H1 (cell line): Measurements from ENCODE around the gene ZNF358. TPM values are rescaled to one million over a fixed set of nuclear protein-coding genes. Genes with fewer than 3 reads are reported as not detected.

Source experiments
- CREB1 ChIP-seq: IDR thresholded peaks from 2 replicates; pipeline ENCODE4 v1.6.1; 2012; ENCODE audit warnings: inconsistent platforms
- CTBP2 ChIP-seq: IDR thresholded peaks from 2 replicates; pipeline ENCODE4 v1.7.0; 2011; ENCODE audit warnings: borderline replicate concordance, mild to moderate bottlenecking, moderate library complexity, mixed read lengths, low read length; ENCODE audit not compliant: insufficient read depth, insufficient read length
- CTCF ChIP-seq, 3 experiments: IDR thresholded peaks; 1 replicate in 2 of 3; 2 replicates in 1 of 3; pipeline versions ENCODE4 v1.5.1 to v1.6.1; 2011; ENCODE audit warnings: low read length in 3 of 3, mild to moderate bottlenecking in 3 of 3, inconsistent platforms in 2 of 3, low read depth in 1 of 3, moderate library complexity in 1 of 3; ENCODE audit not compliant: insufficient read depth in 1 of 3; ENCODE audit errors: control extremely low read depth in 1 of 3
- JUN ChIP-seq: IDR thresholded peaks from 2 replicates; pipeline ENCODE4 v1.6.1; 2011; ENCODE audit warnings: low read depth, mild to moderate bottlenecking, improper control_type of control experiment, low read length
- POLR2A ChIP-seq, 2 experiments: IDR thresholded peaks; 1 replicate in 1 of 2; 2 replicates in 1 of 2; pipeline ENCODE4 v1.6.1; 2011; ENCODE audit warnings: low read depth in 2 of 2, low read length in 2 of 2, mild to moderate bottlenecking in 2 of 2; ENCODE audit errors: control extremely low read depth in 1 of 2
- POLR2AphosphoS5 ChIP-seq: IDR thresholded peaks from 2 replicates; pipeline ENCODE4 v1.6.1; 2011; ENCODE audit warnings: low read depth, low read length
- SRF ChIP-seq: IDR thresholded peaks from 2 replicates; pipeline ENCODE4 v1.6.1; 2011; ENCODE audit warnings: mild to moderate bottlenecking, low read depth, low read length, moderate library complexity
- ZNF274 ChIP-seq: IDR thresholded peaks from 2 replicates; pipeline ENCODE4 v1.7.0; 2012; ENCODE audit warnings: low read length, borderline replicate concordance; ENCODE audit errors: extremely low read depth
- polyA plus RNA-seq, 7 experiments: library from polyadenylated mRNA; depleted of rRNA in 3 of 7; stranded (reverse) in 5 of 7; unstranded in 2 of 7; fragments of >200 nt in 5 of 7; fragments of 200-250 nt in 2 of 7; gene quantifications; 1 replicate in 5 of 7; 2 replicates in 1 of 7; 4 replicates in 1 of 7; pipeline versions ENCODE4 v1.2.1 to v1.2.3, GENCODE V29; 2011 to 2013; ENCODE audit warnings: missing spikeins in 2 of 7, mixed read lengths in 2 of 7
- total RNA-seq: library from RNA; stranded (reverse); fragmentation: NEBNext Ultra II Directional; extraction: Animal tissue kit (Norgen Biotek cat#: 25700); gene quantifications from 2 replicates; pipeline ENCODE4 v1.2.1, GENCODE V29; 2021
- TF ChIP-seq, protein P1 (sequence below): fragments of 300-600 bp; sonication (generic); IDR thresholded peaks from 2 replicates; pipeline ENCODE4 v1.7.1; 2012; ENCODE audit warnings: low read length, moderate library complexity, mild to moderate bottlenecking, inconsistent platforms; ENCODE audit not compliant: insufficient replicate concordance

Gene ZNF358
- total and polyA plus RNA-seq, 2 of the 8 experiments (the other 6 are each of a cell fraction or from before 2014, with no cell fraction given), result 40.0 to 60.3 TPM

- TF ChIP-seq, protein P1, sequence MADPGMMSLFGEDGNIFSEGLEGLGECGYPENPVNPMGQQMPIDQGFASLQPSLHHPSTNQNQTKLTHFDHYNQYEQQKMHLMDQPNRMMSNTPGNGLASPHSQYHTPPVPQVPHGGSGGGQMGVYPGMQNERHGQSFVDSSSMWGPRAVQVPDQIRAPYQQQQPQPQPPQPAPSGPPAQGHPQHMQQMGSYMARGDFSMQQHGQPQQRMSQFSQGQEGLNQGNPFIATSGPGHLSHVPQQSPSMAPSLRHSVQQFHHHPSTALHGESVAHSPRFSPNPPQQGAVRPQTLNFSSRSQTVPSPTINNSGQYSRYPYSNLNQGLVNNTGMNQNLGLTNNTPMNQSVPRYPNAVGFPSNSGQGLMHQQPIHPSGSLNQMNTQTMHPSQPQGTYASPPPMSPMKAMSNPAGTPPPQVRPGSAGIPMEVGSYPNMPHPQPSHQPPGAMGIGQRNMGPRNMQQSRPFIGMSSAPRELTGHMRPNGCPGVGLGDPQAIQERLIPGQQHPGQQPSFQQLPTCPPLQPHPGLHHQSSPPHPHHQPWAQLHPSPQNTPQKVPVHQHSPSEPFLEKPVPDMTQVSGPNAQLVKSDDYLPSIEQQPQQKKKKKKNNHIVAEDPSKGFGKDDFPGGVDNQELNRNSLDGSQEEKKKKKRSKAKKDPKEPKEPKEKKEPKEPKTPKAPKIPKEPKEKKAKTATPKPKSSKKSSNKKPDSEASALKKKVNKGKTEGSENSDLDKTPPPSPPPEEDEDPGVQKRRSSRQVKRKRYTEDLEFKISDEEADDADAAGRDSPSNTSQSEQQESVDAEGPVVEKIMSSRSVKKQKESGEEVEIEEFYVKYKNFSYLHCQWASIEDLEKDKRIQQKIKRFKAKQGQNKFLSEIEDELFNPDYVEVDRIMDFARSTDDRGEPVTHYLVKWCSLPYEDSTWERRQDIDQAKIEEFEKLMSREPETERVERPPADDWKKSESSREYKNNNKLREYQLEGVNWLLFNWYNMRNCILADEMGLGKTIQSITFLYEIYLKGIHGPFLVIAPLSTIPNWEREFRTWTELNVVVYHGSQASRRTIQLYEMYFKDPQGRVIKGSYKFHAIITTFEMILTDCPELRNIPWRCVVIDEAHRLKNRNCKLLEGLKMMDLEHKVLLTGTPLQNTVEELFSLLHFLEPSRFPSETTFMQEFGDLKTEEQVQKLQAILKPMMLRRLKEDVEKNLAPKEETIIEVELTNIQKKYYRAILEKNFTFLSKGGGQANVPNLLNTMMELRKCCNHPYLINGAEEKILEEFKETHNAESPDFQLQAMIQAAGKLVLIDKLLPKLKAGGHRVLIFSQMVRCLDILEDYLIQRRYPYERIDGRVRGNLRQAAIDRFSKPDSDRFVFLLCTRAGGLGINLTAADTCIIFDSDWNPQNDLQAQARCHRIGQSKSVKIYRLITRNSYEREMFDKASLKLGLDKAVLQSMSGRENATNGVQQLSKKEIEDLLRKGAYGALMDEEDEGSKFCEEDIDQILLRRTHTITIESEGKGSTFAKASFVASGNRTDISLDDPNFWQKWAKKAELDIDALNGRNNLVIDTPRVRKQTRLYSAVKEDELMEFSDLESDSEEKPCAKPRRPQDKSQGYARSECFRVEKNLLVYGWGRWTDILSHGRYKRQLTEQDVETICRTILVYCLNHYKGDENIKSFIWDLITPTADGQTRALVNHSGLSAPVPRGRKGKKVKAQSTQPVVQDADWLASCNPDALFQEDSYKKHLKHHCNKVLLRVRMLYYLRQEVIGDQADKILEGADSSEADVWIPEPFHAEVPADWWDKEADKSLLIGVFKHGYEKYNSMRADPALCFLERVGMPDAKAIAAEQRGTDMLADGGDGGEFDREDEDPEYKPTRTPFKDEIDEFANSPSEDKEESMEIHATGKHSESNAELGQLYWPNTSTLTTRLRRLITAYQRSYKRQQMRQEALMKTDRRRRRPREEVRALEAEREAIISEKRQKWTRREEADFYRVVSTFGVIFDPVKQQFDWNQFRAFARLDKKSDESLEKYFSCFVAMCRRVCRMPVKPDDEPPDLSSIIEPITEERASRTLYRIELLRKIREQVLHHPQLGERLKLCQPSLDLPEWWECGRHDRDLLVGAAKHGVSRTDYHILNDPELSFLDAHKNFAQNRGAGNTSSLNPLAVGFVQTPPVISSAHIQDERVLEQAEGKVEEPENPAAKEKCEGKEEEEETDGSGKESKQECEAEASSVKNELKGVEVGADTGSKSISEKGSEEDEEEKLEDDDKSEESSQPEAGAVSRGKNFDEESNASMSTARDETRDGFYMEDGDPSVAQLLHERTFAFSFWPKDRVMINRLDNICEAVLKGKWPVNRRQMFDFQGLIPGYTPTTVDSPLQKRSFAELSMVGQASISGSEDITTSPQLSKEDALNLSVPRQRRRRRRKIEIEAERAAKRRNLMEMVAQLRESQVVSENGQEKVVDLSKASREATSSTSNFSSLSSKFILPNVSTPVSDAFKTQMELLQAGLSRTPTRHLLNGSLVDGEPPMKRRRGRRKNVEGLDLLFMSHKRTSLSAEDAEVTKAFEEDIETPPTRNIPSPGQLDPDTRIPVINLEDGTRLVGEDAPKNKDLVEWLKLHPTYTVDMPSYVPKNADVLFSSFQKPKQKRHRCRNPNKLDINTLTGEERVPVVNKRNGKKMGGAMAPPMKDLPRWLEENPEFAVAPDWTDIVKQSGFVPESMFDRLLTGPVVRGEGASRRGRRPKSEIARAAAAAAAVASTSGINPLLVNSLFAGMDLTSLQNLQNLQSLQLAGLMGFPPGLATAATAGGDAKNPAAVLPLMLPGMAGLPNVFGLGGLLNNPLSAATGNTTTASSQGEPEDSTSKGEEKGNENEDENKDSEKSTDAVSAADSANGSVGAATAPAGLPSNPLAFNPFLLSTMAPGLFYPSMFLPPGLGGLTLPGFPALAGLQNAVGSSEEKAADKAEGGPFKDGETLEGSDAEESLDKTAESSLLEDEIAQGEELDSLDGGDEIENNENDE, result no peak
- peak; percentile 98 for TF ChIP-seq CREB1
- TF ChIP-seq CTBP2, result no peak
- no peak for TF ChIP-seq CTCF (IDR thresholded peaks at IDR 0.05; ENCODE audit: control extremely low read depth in 1 of 3, insufficient read depth in 1 of 3, low read depth in 1 of 3, low read length in 3 of 3)
- peak; percentile 82 for TF ChIP-seq POLR2AphosphoS5
- no peak for TF ChIP-seq JUN
- peak; percentile 66 to 79 for TF ChIP-seq POLR2A (IDR thresholded peaks at IDR 0.05; ENCODE audit: control extremely low read depth in 1 of 2, low read depth in 2 of 2, low read length in 2 of 2)
- no peak for TF ChIP-seq ZNF274
- peak; percentile 36 for TF ChIP-seq SRF
These were observed 27.1 kb upstream of the ZNF358 start, which contains the start of gene PEX11G (continued) for GRCh38 chr19:7488736-7489353.
